C4-2B (cell line): Measurements from ENCODE around the gene GRM7.

Source experiments
- H3K27ac ChIP-seq: fragments of 450-650 bp; 2 replicates; pipeline ENCODE4 v1.5.1; 2017
- CTCF ChIP-seq: fragments of 450-650 bp; conservative IDR thresholded peaks from 2 replicates; pipeline ENCODE4 v1.5.1; 2017; ENCODE audit warnings: mild to moderate bottlenecking
- ZFX ChIP-seq: fragments of 450-650 bp; IDR thresholded peaks from 2 replicates; pipeline ENCODE4 v1.6.1; 2017

Gene GRM7

GRCh38 chr3:7001370-7001769, 140.5 kb downstream of the GRM7 start:
- TF ChIP-seq CTCF (no peak), ZFX (no peak)
- no peak overlapping the region for H3K27ac ChIP-seq

GRCh38 chr3:7015683-7016440, 154.9 kb downstream of the GRM7 start:
- no peak for TF ChIP-seq ZFX
- no peak for TF ChIP-seq CTCF
- no peak overlapping the region for H3K27ac ChIP-seq

GRCh38 chr3:7025581-7026300, 164.8 kb downstream of the GRM7 start:
- TF ChIP-seq ZFX: no peak
- TF ChIP-seq CTCF: no peak
- no peak overlapping the region for H3K27ac ChIP-seq

GRCh38 chr3:7029562-7029961, 168.6 kb downstream of the GRM7 start:
- H3K27ac ChIP-seq: no peak overlapping the region
- TF ChIP-seq ZFX (no peak), CTCF (no peak)

- H3K27ac ChIP-seq: no peak overlapping the region
- TF ChIP-seq ZFX (no peak), CTCF (no peak)
These were observed 177.5 kb downstream of the GRM7 start for GRCh38 chr3:7038394-7038793.

- no peak for TF ChIP-seq ZFX
- TF ChIP-seq CTCF: no peak
- H3K27ac ChIP-seq: no peak overlapping the region
These were observed 201.8 kb downstream of the GRM7 start for GRCh38 chr3:7062714-7063113.

GRCh38 chr3:7070461-7070860, 209.5 kb downstream of the GRM7 start:
- TF ChIP-seq ZFX (no peak), CTCF (no peak)
- H3K27ac ChIP-seq: no peak overlapping the region
